Memory B cell (primary cell): ENCODE data around the gene RHBDF1.

Experiments used
- ATAC-seq: fragments of 150-1000 bp; cut with Tn5 transposase; 2 replicates; pipeline ENCODE4 v1.10.0; 2021; ENCODE audit warnings: low read depth, mild to moderate bottlenecking, moderate library complexity
- DNase-seq, 2 donors: peaks; one replicate each; pipeline ENCODE4 v3.0.0; 2022; ENCODE audit warnings: low spot score in 2 of 2
- H3K27ac Mint-ChIP-seq: one replicate; pipeline ENCODE4 v1.8.0; 2022; ENCODE audit warnings: mild to moderate bottlenecking, moderate library complexity, mixed read lengths
- H3K27me3 Mint-ChIP-seq: one replicate; pipeline ENCODE4 v1.8.0; 2022; ENCODE audit warnings: mixed read lengths
- H3K36me3 Mint-ChIP-seq: one replicate; pipeline ENCODE4 v1.8.0; 2022; ENCODE audit warnings: mild to moderate bottlenecking, mixed read lengths
- H3K4me1 Mint-ChIP-seq: one replicate; pipeline ENCODE4 v1.8.0; 2022; ENCODE audit warnings: mixed read lengths
- H3K4me3 Mint-ChIP-seq: one replicate; pipeline ENCODE4 v1.8.0; 2022; ENCODE audit warnings: mild to moderate bottlenecking, moderate library complexity, mixed read lengths
- H3K9me3 Mint-ChIP-seq: one replicate; pipeline ENCODE4 v1.8.0; 2022; ENCODE audit warnings: mixed read lengths

The RHBDF1 gene

DNA sequence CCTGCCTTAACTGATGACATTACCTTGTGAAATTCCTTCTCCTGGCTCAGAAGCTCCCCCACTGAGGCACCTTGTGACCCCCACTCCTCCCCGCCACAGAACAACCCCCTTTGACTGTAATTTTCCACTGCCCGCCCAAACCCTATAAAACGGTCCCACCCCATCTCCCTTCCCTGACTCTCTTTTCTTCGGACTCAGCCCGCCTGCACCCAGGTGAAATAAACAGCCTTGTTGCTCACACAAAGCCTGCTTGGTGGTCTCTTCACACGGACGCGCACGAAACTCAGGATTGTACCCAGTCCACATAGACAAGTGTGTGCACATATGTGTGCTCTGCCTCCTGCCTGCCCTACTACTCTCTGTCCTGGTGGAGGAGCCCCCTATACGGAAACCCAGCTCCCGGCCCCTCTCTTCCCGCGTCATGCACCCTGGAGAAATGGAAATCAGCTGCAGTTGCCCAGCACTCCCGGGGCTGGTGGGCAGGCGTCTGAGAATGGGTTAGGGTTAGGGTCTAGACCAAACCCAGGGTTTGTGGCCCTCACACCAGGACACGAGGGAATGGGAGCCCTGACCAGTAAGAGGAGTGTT is 2.4 kb upstream of the RHBDF1 start:
- Mint-ChIP-seq H3K4me3 (no peak overlapping the region), H3K4me1 (peaks cover 22% of the 10 kb centered on the region), H3K27ac (no peak overlapping the region), H3K9me3 (no peaks in the 10 kb centered on the region), H3K27me3 (peaks cover 7% of the 10 kb centered on the region), H3K36me3 (no peaks in the 10 kb centered on the region)
- DNase-seq: no peak
- ATAC-seq: no peak

DNA sequence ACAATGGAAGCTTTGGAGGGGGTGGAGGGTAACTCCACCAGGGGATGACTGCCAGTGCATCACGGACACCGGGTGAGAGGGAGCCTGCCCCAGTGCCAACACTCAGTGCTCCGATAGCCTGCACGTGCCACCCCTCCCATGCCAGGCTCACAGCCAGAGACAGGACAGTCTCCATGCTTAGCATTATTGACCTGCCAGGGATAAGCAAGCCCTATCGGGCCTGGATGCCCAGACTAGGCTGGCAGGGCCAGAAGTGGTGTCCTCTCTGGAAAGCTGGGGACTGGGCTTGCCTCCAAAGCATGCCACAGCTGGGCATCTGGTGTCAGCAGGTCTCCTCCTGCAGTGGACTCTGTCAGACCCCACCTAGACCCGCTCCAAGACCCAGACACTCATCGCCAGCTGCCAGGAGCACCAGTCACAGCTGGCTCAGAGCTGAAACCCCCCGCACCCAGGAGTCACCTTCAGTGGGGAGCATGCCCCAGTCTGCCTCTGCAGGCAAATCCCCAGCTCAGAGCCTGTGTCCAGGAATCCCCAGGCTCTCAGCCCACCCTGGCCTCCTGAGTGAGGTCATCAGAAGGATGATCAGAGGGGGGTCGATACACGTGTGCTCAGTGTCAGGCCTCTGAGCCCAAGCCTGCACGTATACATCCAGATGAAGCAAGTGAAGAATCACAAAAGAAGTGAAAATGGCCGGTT is 1.8 kb upstream of the RHBDF1 start:
- no peak overlapping the region for H3K4me3 Mint-ChIP-seq
- ATAC-seq (no peak), DNase-seq (no peak)
- no peak overlapping the region for H3K27ac Mint-ChIP-seq
- peaks cover 7% of the 10 kb centered on the region for H3K27me3 Mint-ChIP-seq
- peaks cover 19% of the 10 kb centered on the region for H3K4me1 Mint-ChIP-seq
- no peaks in the 10 kb centered on the region for H3K36me3 Mint-ChIP-seq
- H3K9me3 Mint-ChIP-seq: no peaks in the 10 kb centered on the region

DNA sequence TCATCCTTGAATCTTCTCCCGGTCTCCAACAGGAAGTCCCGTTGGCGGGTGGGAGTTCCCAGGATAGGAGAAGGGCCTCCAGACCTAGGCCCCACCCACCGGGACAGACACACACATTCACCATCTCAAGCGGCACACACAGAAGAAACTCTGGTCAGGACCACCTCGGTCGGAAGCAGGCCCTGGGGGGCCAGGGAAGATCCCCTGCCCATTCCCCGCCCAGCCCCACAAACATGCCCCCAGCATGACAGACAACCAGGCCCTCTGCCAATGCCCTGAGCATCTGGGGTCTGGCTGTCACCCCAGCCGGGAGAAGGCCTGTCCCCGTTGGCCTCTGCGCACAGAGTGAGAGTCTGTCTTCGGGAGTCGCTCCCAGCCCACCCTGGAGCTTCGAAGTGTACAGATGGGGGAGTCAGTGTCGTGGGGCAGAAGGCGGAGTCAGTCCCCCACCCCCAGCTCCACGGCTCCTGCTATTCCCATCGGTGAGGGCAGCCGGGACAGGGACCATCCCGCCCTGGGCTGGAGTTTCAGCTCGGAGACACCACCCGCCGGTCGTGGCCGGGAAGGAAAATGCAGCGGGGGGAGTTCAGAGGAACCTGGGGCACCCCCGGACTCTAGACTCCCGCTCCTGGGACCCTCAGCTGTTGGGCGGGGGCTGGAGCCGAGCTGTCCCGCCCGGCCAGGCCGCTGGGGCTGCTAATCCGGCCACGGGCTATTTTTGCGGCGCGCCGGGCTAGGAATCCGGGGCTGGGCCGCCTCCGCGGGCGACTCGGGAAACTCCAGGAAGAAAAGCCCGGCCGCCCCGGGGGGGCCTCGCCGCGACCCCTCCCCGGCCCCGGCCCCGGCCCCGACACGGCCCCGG is 660 bp downstream of the RHBDF1 start:
- ATAC-seq (no peak), DNase-seq (no peak)
- Mint-ChIP-seq H3K9me3 (no peaks in the 10 kb centered on the region), H3K27ac (no peak overlapping the region), H3K36me3 (no peaks in the 10 kb centered on the region), H3K4me3 (peak overlapping the region; percentile 14), H3K4me1 (peaks cover 7% of the 10 kb centered on the region), H3K27me3 (peaks cover 7% of the 10 kb centered on the region)

DNA sequence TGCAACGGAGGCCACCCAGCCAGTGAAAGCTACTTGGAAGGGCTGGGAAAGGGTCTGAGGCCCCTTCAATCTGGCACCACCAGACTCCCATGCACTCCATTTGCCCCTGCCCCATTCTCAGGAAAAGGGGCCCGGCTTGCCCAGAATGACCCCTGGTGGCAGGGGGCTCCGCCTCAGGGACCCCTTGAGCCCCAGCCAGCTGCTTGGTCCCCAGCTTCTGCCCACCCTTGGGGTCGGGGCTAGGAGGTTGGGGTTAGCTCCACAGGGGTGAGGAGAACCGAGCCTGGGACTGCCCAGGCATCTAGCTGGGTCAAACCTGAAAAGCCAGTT is 1.3 kb downstream of the RHBDF1 start:
- Mint-ChIP-seq H3K27ac (no peak overlapping the region), H3K4me3 (no peak overlapping the region)

DNA sequence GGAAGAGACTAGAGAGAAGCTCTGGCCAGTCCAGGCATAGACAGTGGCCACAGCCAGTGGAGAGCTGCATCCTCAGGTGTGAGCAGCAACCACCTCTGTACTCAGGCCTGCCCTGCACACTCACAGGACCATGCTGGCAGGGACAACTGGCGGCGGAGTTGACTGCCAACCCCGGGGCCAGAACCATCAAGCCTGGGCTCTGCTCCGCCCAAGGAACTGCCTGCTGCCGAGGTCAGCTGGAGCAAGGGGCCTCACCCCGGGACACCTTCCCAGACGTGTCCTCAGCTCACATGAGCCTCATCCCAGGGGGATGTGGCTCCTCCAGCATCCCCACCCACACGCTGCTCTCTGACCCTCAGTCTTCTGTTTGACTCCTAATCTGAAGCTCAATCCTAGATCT is 3.2 kb downstream of the RHBDF1 start:
- H3K36me3 Mint-ChIP-seq: no peaks in the 10 kb centered on the region
- H3K27ac Mint-ChIP-seq: no peak overlapping the region
- peaks cover 8% of the 10 kb centered on the region for H3K4me1 Mint-ChIP-seq
- no peak overlapping the region for H3K4me3 Mint-ChIP-seq
- DNase-seq (no peak), ATAC-seq (no peak)
- no peaks in the 10 kb centered on the region for H3K9me3 Mint-ChIP-seq
- H3K27me3 Mint-ChIP-seq: peaks cover 6% of the 10 kb centered on the region

More for the DNA sequence above, 1.3 kb downstream of the RHBDF1 start:
- H3K9me3 Mint-ChIP-seq: no peaks in the 10 kb centered on the region
- no peaks in the 10 kb centered on the region for H3K36me3 Mint-ChIP-seq
- ATAC-seq: no peak
- H3K27me3 Mint-ChIP-seq: peaks cover 7% of the 10 kb centered on the region
- H3K4me1 Mint-ChIP-seq: peaks cover 4% of the 10 kb centered on the region
- DNase-seq: no peak

DNA sequence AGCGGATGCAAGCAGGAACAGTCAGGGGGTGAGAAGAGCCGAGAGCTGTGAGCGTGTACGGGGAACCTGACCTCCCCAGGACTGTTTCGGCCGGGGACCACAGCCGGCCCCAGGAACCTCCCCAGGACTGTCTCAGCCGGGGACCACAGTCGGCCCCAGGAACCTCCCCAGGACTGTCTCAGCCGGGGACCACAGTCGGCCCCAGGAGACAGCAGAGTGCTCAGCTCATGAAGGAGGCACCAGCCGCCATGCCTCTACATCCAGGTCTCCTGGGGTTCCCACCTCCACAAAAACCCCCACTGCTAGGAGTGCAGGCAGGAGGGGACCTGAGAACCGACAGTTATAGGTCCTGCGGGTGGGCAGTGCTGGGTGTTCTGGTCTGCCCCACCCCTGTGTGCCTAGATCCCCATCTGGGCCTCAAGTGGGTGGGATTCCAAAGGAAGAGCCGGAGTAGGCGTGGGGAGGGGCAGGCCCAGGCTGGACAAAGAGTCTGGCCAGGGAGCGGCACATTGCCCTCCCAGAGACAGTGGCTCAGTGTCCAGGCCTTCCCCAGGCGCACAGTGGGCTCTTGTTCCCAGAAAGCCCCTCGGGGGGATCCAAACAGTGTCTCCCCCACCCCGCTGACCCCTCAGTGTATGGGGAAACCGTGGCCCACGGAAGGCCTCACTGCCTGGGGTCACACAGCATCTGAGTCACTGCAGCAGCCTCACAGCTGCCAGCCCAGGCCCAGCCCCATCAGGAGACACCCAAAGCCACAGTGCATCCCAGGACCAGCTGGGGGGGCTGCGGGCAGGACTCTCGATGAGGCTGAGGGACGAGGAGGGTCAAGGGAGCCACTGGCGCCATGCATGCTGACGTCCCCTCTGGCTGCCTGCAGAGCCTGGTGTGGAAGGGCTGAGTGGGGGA is 4.3 kb downstream of the RHBDF1 start:
- Mint-ChIP-seq H3K4me1 (peaks cover 8% of the 10 kb centered on the region), H3K4me3 (no peak overlapping the region), H3K9me3 (no peaks in the 10 kb centered on the region), H3K27ac (no peak overlapping the region), H3K27me3 (peaks cover 3% of the 10 kb centered on the region), H3K36me3 (no peaks in the 10 kb centered on the region)
- DNase-seq (no peak), ATAC-seq (no peak)

DNA sequence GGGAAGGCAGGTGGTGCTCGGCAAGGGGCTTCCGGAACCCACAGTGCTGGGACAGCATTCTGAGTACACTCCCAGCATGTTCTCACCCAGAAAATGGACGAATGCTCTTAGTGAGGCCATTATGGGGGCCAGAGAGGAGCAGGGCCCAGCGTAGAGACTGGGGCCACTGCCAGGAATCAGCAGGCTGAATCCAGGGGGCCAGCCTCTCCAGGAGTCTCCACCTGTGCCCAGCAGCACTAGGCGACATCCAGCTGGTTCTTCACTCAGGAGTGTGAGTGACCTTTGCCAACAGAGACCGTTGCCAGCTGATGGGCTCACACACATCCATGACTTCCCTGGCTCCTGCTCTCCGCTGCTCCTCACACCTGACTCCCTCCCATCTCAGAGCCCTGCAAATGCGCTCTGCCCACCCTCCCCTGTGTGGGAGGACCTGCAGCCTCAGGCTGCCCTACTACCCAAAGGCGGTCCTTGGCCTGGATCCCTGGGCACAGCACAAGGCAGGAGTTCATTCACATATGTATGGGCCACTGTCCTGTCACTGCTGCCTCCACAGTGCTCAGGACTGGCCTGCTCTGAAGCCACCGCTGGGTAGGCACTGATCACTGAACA is 5.1 kb downstream of the RHBDF1 start:
- H3K27me3 Mint-ChIP-seq: no peaks in the 10 kb centered on the region
- peaks cover 4% of the 10 kb centered on the region for H3K4me1 Mint-ChIP-seq
- no peak for DNase-seq
- ATAC-seq: no peak
- H3K9me3 Mint-ChIP-seq: no peaks in the 10 kb centered on the region
- H3K4me3 Mint-ChIP-seq: no peak overlapping the region
- no peaks in the 10 kb centered on the region for H3K36me3 Mint-ChIP-seq
- H3K27ac Mint-ChIP-seq: no peak overlapping the region

DNA sequence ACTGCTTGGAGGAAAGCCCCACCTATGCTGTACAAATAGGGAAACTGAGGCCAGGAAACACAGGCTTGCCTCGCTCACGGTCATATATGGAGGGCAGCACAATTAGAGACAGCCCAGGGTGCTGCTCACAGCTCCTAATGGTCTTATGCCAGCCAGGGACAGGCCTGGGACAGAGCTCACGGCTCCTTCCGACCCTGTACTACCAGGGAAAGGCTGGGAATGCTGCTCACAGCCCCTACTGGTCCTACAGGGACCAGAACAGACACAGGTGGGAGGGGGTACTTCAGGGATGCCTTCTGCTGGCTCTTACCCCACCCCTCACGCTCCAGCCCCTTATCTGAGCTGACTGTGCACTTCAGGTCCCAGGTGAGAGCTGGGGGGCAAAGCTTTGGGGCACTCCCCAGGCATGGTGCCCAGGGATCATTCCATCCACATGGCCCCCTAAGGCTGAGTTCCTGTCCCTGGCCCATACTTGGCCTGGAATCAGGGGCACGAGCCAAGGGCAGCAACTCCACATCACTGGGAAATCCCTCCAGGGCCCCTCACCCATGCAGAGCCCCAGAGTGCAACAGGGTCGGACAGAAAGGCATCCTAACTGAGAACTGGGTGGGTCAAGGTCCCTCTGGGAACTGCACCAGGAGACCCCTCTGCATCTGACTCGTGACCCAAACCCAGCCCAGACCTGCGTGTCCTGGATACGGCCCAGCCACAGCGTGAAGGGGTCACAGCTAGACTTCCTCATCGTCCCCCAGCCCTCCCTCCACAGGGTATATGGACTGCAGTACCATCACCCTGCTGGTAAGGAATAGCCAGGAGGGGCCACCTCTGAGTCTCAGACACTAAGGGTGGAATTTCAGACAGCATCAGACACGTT is 5.9 kb downstream of the RHBDF1 start:
- Mint-ChIP-seq H3K27me3 (no peaks in the 10 kb centered on the region), H3K27ac (no peak overlapping the region), H3K4me3 (no peak overlapping the region), H3K4me1 (peaks cover 4% of the 10 kb centered on the region), H3K9me3 (no peaks in the 10 kb centered on the region), H3K36me3 (no peaks in the 10 kb centered on the region)
- DNase-seq (no peak), ATAC-seq (no peak)

DNA sequence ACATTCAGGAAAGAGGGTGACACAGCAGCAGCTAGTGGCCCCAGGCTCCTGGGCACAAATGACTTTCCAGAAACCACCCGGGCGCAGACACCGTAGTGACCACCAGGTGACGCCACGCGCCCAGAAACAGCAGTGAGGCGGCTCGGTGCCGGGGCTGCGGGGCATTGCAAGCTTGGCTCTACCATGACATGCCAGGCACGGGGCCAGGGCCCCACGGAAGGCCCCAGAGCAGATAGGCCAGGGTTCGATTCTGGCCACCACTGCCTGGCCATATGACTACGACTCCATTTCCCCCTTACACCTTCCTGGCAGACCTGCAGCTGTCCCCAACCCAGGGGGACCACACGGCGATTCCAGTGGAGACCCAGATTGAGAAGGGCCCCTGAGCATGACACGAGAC is 6.7 kb downstream of the RHBDF1 start:
- Mint-ChIP-seq H3K36me3 (no peaks in the 10 kb centered on the region), H3K9me3 (no peaks in the 10 kb centered on the region), H3K4me3 (no peak overlapping the region), H3K27ac (no peak overlapping the region), H3K4me1 (peaks cover 4% of the 10 kb centered on the region), H3K27me3 (no peaks in the 10 kb centered on the region)
- ATAC-seq (peak; percentile 97), DNase-seq (peak; percentile 86 to 90)

DNA sequence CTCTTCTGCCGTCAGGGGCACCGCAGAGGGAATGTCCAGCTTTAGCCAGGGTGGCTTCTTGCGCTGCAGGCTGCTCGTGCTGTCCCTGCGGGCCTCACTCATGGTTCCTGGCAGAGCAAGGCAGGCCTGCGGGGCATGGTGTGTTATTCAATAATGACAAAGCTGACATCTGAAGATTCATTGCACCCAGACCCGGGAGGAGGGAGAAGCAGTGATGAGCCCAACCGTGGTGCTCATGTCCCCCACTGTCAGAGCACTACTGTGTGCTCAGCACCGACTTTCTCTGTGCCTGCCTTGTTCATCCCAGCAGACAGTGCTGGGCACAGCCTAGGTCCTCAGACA is 7.5 kb downstream of the RHBDF1 start:
- Mint-ChIP-seq H3K36me3 (no peaks in the 10 kb centered on the region), H3K27ac (no peak overlapping the region), H3K4me3 (no peak overlapping the region), H3K4me1 (peaks cover 4% of the 10 kb centered on the region), H3K9me3 (no peaks in the 10 kb centered on the region), H3K27me3 (no peaks in the 10 kb centered on the region)
- ATAC-seq (no peak), DNase-seq (no peak)

DNA sequence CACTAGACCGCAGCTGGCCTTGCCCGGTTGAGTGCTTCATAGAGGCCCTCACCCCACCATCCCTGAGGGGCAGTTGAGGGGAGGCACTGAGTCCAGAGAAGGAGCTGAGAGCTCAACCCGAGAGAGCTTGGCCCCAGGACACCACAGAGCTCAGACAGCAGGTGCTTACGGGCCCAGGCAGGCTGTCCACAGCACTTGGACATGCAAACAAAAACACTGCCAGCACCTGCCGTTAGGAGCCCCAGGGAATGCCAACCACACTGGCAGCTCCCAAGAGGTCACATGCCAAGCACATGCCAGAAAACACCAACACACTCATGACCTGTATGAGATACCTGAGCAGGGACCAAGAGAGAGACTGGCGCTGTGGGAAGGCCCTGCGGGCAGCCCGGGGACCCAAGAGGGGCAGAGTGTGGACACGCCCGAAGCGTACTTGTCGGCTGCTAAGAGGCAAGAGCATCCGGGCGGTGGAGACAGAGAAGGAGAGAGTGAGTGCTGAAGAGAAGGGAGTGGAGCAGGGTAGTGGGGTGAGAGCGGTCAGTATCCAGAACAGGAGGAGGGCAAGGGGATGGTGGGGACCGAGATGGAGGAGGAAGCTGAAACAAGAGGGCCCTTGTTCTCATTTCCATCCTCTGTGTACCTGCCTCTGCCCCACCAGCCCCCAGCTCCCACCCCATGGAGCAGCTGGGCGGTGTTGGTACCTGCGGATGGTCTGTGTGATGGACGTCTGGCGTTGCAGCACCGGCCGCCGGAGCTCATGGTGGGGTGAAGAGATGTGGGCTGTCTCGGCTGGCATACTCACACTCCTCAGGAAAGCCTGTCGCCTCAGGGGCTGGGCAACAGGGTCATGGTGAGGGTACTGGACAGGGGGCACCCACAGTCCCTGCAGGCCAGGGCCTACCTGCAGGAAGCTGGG is 8.2 kb downstream of the RHBDF1 start:
- Mint-ChIP-seq H3K27ac (no peak overlapping the region), H3K27me3 (no peaks in the 10 kb centered on the region), H3K36me3 (no peaks in the 10 kb centered on the region), H3K4me3 (no peak overlapping the region), H3K9me3 (no peaks in the 10 kb centered on the region), H3K4me1 (peaks cover 4% of the 10 kb centered on the region)
- DNase-seq: no peak
- no peak for ATAC-seq

DNA sequence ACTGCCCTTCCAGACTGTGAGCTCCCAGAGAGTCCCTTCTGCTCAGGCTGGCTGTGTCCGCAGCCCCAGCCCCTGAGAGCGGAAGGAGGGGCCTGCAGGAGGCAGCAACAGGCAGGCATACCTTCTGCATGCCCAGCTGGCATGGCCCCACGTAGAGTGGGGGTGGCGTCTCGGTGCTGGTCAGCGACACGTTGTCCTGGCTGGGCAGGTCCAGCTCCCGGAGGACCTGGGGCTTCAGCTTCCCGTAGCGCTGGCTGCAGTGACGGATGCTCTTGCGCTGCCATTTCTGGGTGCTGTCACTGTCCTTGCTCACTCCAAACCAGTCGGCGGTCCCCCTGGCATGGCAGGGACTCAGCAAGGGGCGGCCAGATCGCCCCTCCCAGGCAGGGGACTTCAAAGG is 9.0 kb downstream of the RHBDF1 start:
- no peak overlapping the region for H3K27ac Mint-ChIP-seq
- no peaks in the 10 kb centered on the region for H3K36me3 Mint-ChIP-seq
- peaks cover 4% of the 10 kb centered on the region for H3K4me1 Mint-ChIP-seq
- H3K27me3 Mint-ChIP-seq: no peaks in the 10 kb centered on the region
- H3K9me3 Mint-ChIP-seq: no peaks in the 10 kb centered on the region
- DNase-seq (no peak), ATAC-seq (no peak)
- no peak overlapping the region for H3K4me3 Mint-ChIP-seq
